ENCODE results near the gene MICB.
"Not testable (repeated sequence)": the region's sequence is repeated elsewhere in the genome, so short reads cannot be mapped to it uniquely, and the experiment has no call there.

Gene MICB

GRCh38 chr6:31474871-31475286 lies 23.1 kb upstream of the MICB start:
- no peak for DNase-seq

- no peak for DNase-seq
These were observed 21.3 kb upstream of the MICB start for GRCh38 chr6:31476515-31477139.

DNA sequence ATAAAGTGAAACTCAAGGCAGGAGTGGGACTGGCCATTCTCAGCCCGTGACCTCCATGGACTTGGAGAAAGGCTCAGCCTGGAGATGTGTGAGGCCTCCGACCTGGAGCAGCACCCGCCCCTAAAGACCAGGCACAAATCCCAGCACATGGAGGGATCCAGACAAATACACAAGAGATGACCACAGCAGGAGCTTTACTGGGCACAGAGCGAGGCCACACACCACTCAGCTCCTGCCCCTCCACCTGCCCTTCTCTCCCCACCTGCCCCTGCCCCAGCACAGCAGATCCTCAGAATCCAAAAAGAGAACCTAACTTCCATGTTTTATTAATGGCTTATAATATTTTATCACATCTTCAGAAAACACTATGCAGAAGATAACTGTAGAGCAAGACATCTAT lies 20.4 kb upstream of the MICB start:
- DNase-seq = no peak

DNA sequence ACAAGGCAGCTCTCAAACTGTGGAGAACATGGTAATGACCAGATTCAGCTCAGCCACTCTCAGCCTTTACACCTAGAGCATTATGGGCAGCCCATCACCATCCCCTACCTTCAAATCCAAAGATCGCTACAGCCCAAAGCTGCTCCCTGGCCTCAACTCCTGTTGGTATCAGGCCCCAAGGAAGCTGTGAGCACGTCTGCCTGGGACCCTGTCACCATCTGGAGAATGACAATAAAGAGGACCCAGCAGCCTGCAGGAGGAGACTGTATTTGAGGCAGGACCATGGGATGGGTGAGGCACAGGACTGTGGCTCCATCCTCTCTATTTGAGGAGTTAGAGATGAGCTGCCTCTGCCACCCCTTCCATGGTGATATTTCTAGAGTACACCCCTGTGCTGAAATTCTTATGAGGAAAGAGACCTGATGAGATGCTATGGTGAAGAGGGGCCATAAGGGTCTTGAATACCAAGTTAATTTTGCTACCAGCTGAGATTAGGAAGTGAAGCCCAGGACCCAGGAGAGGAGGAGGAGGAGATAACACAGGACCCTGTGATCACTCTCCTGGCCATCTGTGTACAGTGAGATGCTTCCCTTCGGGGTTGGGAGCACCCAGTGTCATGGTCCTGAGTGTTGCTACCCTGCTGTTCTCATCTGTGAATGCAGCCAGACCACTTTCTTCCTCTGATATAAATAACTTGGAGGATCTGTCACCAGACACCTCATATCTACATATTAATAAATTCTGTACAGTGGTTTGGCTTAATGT lies 19.6 kb upstream of the MICB start:
- no peak for DNase-seq

DNA sequence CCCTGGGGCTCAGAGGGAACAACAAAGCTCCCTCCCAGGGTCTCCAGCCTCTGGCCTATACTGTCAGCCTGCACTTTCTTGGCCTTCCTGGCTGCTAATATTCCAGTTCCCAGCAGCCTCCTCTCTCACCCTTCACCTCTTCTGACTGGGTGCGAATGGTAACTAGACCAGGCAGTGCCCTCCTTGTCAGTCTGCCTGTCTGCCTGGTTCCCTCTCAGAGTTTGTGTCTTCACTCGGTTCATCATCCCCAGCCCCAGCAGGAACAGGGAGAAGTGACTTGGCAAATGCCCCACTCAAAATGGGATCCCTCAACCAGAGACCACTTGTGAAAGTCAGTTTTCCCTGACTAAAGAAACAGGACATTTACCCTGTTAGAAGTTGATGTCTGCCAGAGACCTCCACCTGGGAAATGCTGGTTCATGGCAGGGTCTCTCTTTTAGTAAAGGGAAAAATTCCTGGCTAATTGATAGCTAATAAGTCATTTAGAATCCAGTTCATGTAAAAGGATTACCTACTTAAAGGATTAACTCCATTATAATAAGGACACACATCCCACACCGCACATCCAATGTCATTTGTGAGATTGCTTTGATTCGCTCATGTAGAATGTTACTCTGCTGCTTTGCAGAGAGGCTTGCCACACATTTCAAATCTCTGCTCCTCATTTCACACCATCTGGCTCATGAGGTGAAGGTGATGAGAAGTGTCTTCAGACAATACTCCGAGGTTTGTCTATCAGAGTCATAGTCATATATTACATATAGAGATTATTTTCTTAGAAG lies 18.6 kb upstream of the MICB start:
- no peak for DNase-seq

DNA sequence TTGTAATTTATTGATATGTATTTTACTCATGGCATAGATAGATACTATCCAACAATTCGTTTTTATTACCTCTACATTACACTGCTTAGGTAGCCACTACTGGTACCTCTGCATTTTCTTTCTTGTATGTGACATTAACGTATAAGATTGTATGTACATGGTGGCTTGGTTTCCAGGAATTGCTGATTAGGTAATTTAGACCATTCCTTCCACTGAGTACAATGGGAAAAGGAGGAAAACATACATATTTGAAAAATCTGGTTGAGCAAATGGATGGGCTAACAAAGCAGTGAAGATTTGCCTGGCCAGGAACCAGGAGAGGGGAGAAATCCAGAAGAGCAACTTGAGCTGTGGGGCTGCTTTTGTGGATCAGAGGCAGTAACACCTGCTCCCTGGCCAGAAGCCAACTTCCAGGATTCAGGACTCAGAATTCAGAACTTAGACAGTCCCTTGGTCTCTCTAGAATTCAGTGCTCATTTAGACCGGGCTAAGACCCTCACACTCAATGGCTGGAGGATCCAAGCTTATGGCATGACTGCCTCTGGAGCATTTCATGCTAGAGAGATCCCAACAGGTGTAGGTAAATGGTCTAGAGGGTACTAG lies 17.9 kb upstream of the MICB start:
- DNase-seq = no peak

DNA sequence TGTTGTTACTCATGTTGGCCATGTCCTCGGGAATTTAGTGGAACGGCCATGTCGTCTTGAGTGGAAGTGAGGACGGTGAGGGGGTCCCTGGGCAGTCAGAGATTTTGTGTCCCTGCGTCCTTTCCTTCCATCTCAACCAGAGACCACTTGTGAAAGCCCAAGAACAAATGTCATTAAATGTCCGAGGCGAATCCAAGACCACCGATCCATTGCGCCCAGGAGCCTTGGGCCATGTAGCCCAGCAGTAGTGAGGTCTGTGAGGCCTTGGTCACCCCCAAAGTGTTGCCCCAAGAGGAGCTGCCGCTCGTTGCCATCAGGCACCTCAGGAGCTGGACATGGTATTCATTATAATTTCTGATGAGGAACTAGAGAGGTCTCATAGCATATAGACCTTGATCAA lies 17.4 kb upstream of the MICB start:
- no peak for DNase-seq

GRCh38 chr6:31483392-31483791 lies 14.6 kb upstream of the MICB start:
- no peak for DNase-seq

- DNase-seq = no peak
These were observed 12.9 kb upstream of the MICB start for GRCh38 chr6:31485055-31485454.

DNA sequence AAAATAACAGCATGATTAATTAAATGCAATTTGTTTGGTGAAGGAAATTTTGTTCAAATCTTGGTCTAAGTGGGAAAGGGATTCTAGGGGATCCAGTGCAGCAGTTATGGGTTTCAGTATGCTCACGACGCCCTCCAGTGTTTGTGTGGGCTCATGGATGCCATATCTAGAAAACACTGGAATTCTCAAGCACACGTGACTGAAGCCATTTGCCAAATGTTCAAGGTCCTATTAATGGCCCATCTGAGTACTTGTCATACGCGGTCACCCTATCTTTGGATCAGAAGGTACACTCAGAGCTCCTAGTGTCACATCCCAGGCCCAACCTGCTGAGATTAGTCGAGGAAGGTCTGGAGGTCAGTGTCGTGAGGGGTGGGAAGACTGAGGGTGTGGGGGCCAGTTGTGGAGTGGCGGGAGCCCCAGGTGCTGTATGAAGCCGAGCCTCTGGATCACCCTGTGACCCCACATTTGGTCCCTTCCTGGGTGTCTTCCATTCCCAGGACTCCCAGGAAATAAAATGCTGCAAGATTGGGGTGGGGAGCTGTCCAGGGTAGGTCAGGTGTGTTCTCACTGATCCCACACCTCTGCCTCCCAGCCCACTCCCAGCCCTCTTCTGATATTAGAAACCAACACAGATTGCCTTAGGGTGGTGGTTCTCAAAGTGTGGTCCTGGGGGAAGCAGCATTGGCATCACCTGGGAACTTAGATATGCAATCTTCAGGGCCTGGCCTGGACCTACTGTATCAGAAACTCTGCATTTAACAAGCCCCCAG lies 11.7 kb upstream of the MICB start:
- DNase-seq = not testable (repeated sequence)

- not testable (repeated sequence) for DNase-seq
These were observed 10.3 kb upstream of the MICB start for GRCh38 chr6:31487674-31488073.

DNA sequence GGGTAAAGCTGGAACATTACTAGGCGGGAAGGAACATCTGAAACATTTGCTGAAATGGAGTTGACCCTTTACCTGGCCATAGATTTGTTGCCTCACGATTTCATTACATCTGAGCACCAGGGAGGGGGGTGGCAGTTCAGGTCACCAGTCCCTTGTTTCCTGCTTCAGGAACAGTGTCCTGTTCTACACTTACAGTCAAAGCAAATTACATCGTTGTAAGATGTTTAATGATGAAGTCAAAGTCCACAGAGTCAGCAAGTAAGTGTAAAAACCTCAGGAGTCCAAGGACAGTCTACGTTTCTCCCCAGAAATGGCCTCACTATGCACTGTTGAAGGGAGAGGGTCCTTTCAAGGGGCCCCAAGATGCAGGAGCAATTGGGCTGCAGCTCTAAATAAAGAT lies 8.9 kb upstream of the MICB start:
- DNase-seq = no peak

DNA sequence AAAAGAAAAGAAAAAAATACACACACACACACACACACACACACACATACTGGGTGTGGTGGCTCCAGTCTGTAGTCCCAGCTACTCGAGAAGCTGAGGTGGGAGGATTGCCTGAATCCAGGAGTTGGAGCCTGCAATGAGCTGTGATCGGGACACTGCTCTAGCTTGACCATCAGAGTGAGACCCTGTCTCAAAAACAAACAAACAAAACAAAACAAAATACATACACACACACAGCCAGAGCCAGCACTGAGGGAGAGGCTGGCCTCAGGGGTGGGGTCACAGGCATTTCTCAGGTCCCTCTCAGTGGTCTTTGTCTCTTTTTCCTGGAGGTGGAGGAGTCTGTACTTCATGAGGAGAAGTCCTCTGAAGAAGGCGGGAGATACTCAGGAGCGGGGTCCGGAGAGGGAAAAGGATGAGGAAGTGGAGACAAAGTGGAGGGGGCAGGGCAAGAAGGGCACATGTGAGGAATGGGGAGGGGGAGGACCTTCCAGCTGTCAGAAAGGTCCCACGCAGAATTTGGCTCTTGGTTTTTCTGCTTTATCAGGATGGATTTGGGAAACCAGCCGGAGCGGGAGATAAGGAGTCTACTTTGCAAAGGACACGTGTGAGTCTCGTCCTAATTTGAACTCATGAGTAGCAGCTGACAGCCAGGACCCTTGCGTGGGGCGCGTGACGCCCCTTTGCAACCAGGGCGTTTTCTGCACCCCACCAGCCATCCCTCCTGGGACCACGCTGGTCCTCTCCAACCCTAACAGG lies 7.7 kb upstream of the MICB start:
- no peak for DNase-seq

- DNase-seq = not testable (repeated sequence)
These were observed 4.4 kb upstream of the MICB start for GRCh38 chr6:31493550-31493874.

DNA sequence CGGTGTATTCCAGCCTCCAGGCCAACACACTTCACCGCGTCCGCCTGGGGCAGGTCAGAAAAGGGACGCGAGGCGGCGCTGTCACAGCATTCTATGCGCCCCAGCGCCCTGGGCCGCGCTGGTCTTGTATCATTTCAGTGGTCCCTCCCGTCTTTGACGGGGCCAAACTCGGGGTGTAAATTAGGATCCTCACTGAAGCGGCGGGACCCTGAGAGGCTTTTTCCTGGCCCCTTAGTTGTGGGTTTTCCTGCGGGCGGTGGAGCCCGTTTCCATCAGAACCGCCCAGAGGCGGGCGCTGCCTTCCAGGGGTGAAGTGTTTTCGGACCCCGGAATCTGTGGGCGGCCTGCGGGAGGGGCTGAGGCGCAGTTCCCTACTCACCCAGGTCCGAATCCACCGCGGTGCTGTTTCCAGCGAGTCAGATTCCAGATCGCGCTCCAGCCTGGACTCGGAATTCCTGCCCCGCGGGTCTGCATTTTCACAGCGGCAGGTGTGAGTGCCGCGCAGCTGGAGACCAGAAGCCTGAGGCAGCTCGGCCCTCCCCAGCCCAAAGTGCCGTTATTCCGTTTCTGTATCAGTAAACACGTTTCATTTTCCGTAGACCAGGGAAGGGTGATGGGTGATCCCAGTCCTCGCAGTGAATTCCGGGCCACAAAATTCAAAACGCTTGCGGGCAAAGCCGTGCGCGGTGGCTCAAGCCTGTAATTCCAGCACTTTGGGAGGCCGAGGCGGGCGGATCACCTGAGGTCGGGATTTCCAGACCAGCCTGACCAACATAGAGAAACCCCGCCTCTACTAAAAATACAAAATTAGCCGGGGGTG lies 3.9 kb upstream of the MICB start:
- peak in 8 of 14 donors; percentile 19 to 81 (median 32) for DNase-seq

GRCh38 chr6:31495580-31495979 lies 2.4 kb upstream of the MICB start:
- no peak for DNase-seq

DNA sequence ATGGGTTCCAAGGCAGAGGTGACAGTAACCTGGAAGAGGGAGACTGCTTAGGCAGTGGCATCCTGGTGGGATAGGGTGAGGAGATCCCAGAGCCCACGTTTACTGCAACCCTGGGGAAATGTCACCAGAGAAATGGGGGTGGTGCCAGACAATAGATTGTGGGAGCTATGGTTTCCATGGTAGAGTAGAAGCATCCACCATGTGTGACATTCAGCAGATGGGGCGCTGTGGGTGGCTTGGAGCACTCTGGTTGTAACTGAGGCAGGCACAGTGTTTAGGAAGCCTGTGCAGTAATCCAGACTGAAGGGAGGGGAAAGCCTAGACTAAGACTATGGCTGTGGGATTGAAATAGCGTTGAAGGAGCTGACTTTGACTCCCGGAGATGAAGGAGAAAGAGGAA lies 1.1 kb upstream of the MICB start:
- DNase-seq = peak in 1 of 14 donors; percentile 61

DNA sequence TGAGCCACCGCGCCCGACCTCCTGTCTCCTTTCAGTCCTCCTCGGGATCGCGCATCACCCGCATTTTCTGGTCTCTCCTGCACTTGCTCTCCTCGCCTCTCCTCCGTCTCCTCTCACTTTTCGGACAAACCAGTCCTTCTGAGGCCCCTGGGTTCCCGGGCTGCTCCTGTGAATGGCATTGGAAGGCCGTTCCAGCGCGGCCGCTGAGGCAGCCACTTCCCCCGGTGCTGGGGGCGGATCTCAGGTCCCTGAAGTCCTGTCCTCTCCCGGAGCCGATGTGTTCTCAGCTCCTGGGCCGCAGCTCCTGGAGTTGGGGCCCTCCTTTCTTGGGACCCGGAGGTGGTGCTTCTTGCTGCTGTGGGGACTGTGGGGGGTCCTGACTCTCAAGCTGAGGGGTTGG lies 803 bp downstream of the MICB start:
- DNase-seq = peak in 1 of 14 donors; percentile 3

DNA sequence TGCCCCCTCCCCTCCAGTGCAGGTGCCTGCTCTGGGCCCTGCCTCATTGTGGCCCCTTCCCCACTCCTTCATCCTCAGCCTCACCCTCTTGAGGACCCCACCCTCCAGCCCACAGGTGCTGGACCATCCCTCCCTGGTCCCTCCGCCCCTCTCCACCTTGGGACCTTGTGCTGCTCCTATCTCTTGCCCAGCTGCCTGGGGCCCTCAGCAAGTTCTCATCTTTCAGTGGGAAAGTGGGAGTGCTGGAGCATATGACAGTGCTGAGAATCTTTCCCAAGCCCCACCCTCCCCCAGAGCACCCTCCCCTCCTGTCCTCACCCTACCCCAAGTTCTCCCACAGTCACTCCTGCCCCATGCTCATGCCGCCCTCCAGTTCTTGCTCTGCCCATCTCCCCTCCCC lies 1.7 kb downstream of the MICB start:
- DNase-seq = not testable (repeated sequence)

- no peak for DNase-seq
These were observed 4.6 kb downstream of the MICB start for GRCh38 chr6:31502586-31502985.

DNA sequence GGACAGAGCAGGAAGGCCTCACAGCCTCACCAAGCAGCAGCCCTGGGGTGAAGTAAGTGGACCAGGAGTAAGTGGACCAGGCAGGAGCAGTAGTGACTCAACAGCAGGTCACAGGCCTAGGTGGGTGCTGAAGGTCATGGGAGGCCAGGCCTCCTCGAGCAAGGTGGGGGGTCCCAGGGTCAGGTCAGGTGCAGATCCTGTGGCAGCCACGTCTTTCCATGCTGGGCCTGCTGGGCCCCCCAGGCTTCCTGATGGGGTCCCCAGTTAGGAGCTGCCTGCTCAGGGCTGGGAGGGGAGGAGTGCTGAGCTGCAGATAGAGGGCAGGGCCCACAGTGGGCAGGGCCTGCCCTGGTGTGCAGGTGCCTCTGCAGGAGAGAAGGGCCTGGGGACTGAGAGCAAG lies 11.1 kb downstream of the MICB start:
- not testable (repeated sequence) for DNase-seq
